ENCODE measurements around the gene DTNB. TPM values are rescaled to one million over a fixed set of nuclear protein-coding genes. Genes with fewer than 3 reads are reported as not detected.
A peak's percentile ranks its signal among the peaks of the same experiment; 100 is the strongest.
"Not testable (repeated sequence)": the region's sequence is repeated elsewhere in the genome, so short reads cannot be mapped to it uniquely, and the experiment has no call there.

The DTNB gene
- total RNA-seq, 1 experiment from 2014 or later, result 2.9 TPM

- no peak for DNase-seq (ENCODE audit: low spot score)
These were observed 82.4 kb downstream of the DTNB start for GRCh38 chr2:25590921-25591505.

- DNase-seq (ENCODE audit: low spot score), result no peak
These were observed 83.6 kb downstream of the DTNB start for GRCh38 chr2:25589676-25590205.

DNA sequence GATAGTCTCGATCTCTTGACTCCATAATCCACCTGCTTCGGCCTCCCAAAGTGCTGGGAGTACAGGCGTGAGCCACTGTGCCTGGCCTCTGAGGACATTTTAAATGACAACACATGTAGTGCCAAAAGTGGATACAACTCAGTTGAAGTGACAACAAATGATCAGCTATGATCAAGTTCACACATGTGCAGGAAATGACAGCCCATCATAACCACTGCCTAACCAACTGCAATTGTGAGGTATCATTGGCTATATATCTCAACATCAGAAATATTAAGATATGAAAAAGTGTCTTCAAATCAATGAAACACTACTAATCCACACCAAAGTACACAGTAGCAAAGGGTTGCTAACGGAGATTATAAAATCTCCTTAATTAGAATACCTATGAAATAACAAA lies 84.8 kb downstream of the DTNB start:
- no peak for DNase-seq (ENCODE audit: low spot score)

GRCh38 chr2:25587361-25587760 lies 86.0 kb downstream of the DTNB start:
- DNase-seq (ENCODE audit: low spot score), result no peak

DNA sequence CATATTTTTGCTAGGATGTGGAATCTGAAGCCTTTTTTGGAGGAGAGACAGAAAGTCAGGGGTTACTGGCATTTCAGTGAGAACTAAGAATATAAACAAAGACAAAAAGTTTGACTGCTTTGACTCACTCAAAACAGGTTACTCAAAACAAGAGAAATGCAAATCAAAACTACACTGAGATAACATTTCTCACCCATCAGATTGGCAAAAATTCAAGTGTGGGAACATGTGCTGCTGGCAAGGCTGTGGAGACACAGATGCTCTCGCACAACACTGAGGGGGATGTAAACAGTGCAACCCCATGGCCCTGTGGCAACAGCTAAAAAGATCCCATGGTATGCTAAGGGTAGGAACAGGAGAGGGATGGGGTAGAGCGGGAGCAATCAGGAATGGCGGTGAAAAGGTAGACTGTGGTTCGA lies 86.6 kb downstream of the DTNB start:
- DNase-seq (ENCODE audit: low spot score), result no peak

DNA sequence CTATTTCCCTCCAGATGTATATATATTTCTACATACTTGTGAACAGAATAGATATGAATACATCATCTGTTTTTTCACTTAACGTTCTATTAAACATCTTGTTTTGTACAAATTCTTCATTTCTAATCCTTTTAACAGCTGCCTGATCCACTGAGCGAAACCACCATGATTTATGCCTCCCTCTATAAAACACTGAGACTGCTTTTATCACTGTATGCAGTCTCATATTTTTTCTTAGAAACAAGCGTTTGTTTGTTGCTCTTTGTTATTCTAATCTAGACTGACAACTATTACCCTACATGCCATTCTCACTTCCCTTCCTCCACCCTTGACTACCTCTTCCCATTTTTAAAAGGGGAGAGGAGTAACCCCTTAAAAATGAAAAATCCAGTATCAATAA lies 88.2 kb downstream of the DTNB start:
- DNase-seq (ENCODE audit: low spot score), result no peak

- DNase-seq (ENCODE audit: low spot score), result no peak
These were observed 91.1 kb downstream of the DTNB start for GRCh38 chr2:25582077-25582830.

- no peak for DNase-seq (ENCODE audit: low spot score)
These were observed 96.8 kb downstream of the DTNB start for GRCh38 chr2:25576596-25576995.

DNA sequence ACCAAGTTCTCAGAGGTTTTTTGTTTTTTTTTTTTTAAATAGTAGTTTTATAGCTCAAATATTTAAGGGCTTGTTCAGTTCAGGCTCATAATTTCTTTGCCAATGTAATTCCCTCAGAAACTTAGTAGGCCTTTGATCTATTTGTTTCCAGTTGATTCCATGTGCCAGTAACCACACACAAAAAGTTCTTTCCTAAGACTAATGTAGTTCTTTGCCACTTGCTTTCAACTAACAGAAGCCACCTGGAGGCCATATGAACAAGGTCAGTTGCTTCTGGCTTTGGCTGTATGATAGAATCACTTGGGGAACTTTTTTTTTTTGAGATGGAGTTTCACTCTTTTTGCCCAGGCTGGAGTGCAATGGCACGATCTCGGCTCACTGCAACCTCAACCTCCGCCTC lies 100.7 kb downstream of the DTNB start:
- no peak for DNase-seq (ENCODE audit: low spot score)

GRCh38 chr2:25570161-25570845 lies 103.1 kb downstream of the DTNB start:
- DNase-seq (ENCODE audit: low spot score), result no peak

DNA sequence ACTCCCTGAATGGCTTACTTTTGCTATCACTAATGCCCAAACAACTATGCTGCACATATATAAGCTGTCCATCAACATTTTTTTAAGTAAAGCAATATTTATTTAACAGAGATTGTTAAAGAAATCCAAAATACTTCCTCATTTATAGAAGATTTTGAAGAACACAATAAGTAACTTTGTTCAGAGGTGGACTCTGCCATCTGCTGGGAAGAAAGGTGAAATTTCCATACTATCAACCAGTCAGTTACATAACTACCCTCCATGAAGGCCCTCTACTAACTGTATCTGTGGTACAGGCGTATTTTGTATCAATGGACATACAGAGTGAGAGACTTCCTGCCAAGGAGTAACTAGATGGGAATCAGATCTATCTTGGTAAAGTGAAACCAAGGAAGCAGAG lies 106.0 kb downstream of the DTNB start:
- DNase-seq (ENCODE audit: low spot score), result peak; percentile 57

- no peak for DNase-seq (ENCODE audit: low spot score)
These were observed 106.7 kb downstream of the DTNB start for GRCh38 chr2:25566694-25567093.

DNA sequence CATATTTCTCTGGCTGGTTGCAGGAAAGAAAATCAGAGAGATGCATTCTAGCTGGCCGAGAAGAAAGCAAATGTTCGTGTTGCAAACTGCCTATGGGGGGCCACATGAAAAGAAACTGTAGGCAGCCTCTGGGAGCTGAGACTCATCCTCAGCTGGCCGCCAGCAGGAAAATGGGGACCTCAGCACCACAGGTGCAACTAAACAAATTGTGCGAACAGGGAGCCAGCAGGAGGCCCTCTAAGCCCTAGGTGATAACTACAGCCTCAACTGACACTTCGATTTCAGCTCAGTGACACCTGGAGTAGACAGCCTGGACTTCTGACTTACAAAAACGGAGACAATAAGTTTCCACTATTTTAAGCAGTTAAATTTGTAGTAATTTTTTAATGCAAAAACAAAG lies 107.3 kb downstream of the DTNB start:
- DNase-seq (ENCODE audit: low spot score), result no peak

- no peak for DNase-seq (ENCODE audit: low spot score)
These were observed 112.1 kb downstream of the DTNB start for GRCh38 chr2:25561136-25561850.

DNA sequence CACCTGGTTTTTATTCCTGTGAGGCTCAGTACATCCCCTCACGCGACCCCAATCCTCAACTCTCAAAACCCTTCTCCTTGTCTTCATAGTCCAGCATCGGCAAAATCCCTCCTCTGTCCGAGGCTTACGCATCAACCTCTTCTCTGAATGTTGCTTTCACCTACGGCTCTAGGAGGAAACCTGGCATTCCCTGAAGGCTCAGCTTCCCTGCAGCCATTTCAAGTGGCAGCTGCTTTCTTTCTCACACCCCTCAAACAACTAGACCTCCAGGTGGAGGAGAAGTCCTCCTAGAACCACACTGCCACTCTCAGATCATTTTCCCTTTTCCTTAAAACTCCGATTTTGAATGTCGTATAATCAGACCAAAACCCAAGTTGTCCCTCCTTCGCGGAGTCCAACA lies 114.2 kb downstream of the DTNB start:
- DNase-seq (ENCODE audit: low spot score), result no peak

- DNase-seq (ENCODE audit: low spot score), result no peak
These were observed 115.1 kb downstream of the DTNB start for GRCh38 chr2:25558262-25558661.

DNA sequence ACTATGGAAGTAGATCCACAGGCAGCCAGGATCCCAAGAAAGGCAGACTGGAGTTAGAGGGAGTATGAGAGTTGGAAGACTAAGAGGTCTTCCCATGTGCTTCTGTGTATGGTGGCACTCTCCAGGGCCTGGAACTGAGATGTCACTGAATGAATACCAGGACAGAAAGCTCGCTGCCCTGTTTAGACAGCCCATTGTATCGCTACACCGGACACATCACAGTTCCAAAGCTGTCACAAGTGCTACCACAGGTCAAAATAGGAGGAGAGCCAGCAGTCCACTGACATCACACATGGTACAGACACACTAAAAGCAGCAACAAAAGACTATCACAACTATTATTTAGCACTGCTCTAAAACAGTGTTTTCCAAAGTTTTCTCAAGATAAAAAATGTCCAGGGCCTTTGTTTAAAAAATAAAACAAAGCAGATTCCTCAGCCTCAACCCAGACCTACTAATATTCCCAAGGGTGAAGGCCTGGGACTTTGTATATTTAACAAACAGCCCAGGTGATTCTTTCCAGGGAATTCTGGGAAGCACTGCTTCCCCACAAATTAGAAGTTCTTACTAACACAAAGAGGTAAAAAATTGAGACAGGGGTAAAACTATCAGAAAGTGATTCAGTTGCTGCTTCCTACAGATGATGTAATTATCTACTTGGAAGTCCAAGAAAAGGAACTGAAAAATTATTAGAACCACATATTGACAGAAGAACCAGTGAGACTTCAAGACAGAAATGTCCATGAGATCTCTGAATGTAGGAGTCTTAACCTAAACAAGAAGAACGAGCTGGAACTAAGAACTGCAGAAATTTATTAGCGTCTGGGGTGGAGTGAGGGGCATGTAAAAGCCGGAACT lies 116.0 kb downstream of the DTNB start:
- DNase-seq (ENCODE audit: low spot score), result no peak

GRCh38 chr2:25552318-25552717 lies 121.1 kb downstream of the DTNB start:
- no peak for DNase-seq (ENCODE audit: low spot score)

DNA sequence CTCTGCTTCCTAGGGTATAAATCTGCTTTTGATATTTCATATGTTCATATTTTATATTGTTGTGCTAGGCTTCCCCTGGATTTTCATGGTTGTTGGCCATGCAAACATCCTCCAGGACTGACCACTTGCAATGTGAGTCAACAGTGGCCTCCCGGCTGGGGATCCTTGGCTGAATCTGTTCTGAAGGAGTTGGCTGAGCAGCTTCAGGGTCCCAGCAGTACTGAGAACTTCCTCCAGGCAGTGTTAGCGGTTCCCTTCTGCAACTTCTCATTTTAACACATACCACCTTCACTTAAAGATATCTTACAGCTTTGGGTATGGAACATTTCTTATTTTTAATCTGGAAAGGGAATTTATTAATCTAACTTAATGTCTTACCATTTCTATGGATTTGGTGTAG lies 122.1 kb downstream of the DTNB start:
- no peak for DNase-seq (ENCODE audit: low spot score)

- DNase-seq (ENCODE audit: low spot score), result not testable (repeated sequence)
These were observed 123.8 kb downstream of the DTNB start for GRCh38 chr2:25549571-25549970.

DNA sequence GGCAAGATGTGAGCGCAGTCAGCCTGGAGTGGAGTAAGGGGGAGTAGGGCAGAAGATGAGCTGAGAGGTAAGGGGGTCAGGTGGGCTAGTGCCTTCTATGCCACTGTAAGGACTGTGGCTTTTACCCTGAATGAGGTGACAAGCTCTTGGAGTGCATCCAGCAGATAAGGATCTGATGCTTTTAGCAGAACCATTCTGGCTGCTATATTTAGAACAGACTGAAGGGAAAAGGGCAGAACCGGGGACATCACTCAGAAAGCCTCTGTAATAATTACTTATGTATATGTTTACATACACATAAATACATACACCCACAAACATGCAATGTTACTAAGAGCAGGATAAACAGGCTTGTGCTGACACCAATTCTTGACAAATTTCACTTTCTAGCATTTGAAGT lies 124.8 kb downstream of the DTNB start:
- no peak for DNase-seq (ENCODE audit: low spot score)

Data from HT-29 (cell line).